Measurements from ENCODE around the gene PIEZO1. TPM values are rescaled to one million over a fixed set of nuclear protein-coding genes. Genes with fewer than 3 reads are reported as not detected.

The PIEZO1 gene
- total and polyA plus RNA-seq, 5 donors: 21.7 to 45.6 (median 30.5) TPM

DNA sequence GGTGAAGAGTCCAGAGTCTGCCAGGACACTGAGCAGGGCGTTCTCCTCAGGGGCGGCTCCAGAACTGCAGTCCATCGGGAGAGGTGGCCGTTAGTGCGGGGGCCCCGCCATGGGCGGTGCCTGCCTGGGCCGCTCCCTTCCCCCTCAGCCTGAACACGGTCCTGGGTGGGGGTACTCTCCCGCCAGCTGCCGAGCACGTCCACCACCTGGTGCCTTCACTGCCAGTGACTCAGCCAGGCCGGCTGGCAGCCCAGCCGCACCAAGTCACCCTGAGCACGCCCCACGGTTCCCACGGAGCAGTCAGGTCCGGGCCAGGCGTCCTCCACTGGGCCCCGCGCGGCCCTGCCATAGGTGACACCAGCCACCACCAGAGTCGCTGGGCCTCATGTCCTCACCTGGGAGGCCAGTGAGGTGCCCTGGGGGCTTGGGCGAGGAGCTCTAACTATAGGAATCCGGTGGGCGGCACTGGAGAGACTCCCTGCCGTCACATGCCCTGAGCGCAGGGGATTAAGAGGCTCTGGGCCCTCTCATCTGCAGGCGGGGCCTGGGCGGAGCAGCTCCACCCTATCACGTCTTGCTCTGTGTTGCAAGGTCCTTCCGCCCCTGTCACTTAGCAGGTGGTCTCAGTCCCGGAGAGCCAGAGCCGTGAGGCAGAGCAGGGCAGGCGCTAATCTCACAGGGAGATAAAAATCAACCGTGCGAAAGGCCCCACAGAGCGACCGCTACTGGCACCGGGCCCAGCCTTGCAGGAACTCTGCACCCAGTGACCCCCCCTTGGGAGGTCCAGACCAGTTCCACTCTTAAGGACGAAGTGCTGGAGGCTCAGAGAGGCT is 14.3 kb downstream of the PIEZO1 start:
- no peaks in the 10 kb centered on the region for H3K27me3 ChIP-seq (ENCODE audit: control insufficient read depth, insufficient read depth)
- H3K4me3 ChIP-seq (ENCODE audit: low read length): no peak overlapping the region
- peaks cover 25% of the 10 kb centered on the region for H3K4me1 ChIP-seq (ENCODE audit: control insufficient read depth, insufficient read depth, low read length)
- DNase-seq (peak in 2 of 3 donors; percentile 53 to 67), ATAC-seq (peak; percentile 1 to 8)
- H3K9me3 ChIP-seq (ENCODE audit: control insufficient read depth, low read length): no peaks in the 10 kb centered on the region
- no peak overlapping the region for H3K27ac ChIP-seq (ENCODE audit: low read length)
- intact Hi-C loops (cut with DNase I): no loop called here
- WGBS: 55% methylated on average over 41 of the region's 41 CpGs

DNA sequence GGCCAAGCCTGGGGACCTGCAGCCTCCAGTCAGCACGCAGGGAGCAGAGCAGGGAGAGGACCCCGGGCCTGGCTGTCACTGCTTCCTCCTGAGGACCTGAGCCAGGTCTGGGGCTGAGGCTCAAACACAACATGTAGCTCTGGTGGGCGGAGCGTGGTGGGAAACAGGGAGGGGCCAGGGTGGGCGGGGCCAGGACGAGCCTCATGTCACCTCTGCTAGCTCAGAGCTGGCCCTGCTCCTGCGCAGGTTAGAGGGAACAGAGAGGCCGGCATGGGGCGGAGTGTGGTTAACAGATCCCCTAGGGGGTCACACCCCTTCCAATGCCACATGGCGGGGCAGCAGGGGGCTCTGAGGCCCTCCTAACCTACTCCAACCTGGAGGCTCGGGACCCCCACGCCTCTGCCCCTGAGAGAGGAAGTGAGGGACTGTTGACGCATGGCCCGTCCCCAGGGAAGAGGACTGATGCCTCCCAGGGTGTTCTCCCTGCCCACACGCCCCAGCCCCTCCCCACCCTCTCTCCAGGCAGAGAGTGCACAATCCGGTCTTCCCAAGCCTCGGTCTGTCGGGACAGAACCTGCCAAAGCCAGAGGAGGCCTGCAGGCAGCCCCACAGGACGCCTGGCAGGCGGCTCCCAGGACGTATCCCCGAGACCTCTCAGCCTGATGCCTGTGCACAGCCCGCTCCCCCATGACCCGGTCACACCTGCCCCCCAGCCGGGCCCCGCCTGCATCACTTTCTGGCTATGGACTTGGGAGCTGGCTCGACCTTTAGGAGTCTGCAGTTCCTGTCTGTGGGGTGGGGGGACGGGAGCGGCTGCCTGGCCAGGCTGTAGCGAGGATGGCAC is 15.2 kb downstream of the PIEZO1 start:
- WGBS: 72% methylated on average over 30 of the region's 30 CpGs
- H3K4me1 ChIP-seq (ENCODE audit: control insufficient read depth, insufficient read depth, low read length): peaks cover 25% of the 10 kb centered on the region
- H3K27ac ChIP-seq (ENCODE audit: low read length): no peak overlapping the region
- H3K4me3 ChIP-seq (ENCODE audit: low read length): no peak overlapping the region
- DNase-seq (peak in 1 of 3 donors; percentile 61), ATAC-seq (peak in 1 of 2 donors; percentile 2)
- intact Hi-C loops (cut with DNase I): no loop called here
- no peaks in the 10 kb centered on the region for H3K27me3 ChIP-seq (ENCODE audit: control insufficient read depth, insufficient read depth)
- H3K9me3 ChIP-seq (ENCODE audit: control insufficient read depth, low read length): no peaks in the 10 kb centered on the region

DNA sequence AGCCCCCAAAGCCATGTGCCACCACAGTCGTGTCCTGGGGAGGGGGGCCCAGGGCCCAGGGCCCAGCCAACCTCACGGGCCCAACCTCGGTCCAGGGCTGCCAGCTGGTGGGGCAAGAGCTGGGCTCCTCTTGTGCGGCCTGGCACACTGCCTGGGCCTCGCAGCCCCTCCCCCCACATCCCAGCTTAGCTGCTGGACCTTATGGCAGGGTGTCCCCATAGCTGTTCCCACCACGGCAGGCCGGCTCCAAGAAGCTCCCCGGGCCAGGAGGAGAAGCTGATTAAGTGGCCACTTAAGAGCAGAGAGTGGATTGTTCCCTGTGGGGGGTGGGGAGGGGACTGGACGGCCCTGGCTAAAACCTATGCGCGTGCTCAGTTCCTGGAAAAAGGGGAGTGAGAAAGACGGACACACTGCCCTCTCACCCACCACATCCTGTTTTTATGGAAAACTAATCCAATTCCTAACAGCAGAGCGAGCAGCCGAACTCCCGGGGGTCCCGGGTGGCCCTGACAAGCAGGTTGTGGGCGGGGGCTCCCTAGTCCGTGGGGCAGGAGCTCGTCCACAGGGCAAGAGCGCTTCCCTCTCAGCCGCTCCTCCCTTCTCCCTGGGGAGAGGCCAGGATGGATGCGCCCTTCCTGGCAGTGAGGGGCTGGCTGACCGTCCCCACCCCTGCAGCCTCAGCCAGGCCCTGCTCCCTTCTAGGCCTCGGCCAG is 16.8 kb downstream of the PIEZO1 start:
- Histone ChIP-seq H3K27me3 (ENCODE audit: control insufficient read depth, insufficient read depth) (no peaks in the 10 kb centered on the region), H3K4me3 (ENCODE audit: low read length) (no peak overlapping the region), H3K9me3 (ENCODE audit: control insufficient read depth, low read length) (no peaks in the 10 kb centered on the region), H3K27ac (ENCODE audit: low read length) (no peak overlapping the region), H3K4me1 (ENCODE audit: control insufficient read depth, insufficient read depth, low read length) (peaks cover 21% of the 10 kb centered on the region)
- ATAC-seq (peak; percentile 51 to 58), DNase-seq (peak; percentile 75 to 92 (median 90))
- WGBS: 24% methylated on average over 24 of the region's 24 CpGs
- intact Hi-C loops (cut with DNase I): no loop called here

DNA sequence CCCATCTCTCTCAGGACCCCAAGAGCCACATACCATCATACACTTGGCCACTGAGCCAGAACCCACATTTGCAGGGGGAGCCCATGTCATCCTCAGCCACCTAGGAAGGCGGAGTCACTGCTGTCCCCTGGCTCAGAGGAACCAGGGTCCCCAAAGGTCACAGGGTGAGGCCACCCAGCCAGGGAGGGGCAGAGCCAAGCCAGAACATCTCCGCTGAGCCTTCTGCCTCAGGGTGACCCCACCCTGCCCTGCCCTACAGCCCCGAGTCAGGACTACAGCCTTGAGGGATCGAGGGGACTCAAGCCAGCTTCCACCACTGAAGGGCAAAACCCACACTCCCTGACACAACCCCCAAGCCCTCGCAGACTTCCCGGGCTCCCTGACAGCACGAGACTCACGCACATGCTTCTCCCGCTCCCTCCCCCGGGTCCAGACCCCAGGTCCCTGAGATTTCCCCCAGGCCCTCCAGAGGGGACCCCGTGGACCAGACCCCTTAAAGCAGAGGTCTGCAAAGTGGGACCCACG is 17.4 kb downstream of the PIEZO1 start:
- H3K4me3 ChIP-seq (ENCODE audit: low read length): no peak overlapping the region
- DNase-seq (no peak), ATAC-seq (peak in 1 of 2 donors; percentile 3)
- no peaks in the 10 kb centered on the region for H3K27me3 ChIP-seq (ENCODE audit: control insufficient read depth, insufficient read depth)
- no peak overlapping the region for H3K27ac ChIP-seq (ENCODE audit: low read length)
- intact Hi-C loops (cut with DNase I): no loop called here
- H3K4me1 ChIP-seq (ENCODE audit: control insufficient read depth, insufficient read depth, low read length): peaks cover 19% of the 10 kb centered on the region
- 62% methylated on average over 12 of the region's 12 CpGs for WGBS
- H3K9me3 ChIP-seq (ENCODE audit: control insufficient read depth, low read length): no peaks in the 10 kb centered on the region

DNA sequence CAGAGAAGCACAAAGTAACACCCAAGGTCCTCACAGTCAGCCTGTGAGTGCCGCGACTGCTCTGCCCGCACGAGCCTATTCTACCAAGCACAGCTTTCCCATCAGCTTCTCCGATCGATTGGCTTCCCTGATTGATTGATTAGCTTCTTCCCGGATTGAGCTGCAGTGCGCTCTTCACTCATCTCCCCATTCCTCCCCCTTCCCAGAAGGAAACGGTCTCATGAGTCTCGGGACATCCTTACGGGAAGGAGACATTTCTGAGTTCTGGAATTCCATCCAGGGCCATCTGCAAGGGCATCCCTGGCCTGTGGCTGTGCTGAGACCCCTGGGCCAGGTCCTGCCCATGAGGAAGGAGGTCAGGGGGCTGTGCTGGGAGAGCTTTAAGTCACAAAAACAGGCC is 18.0 kb downstream of the PIEZO1 start:
- 77% methylated on average over 11 of the region's 11 CpGs for WGBS
- intact Hi-C loops (cut with DNase I): no loop called here
- Histone ChIP-seq H3K9me3 (ENCODE audit: control insufficient read depth, low read length) (no peaks in the 10 kb centered on the region), H3K4me3 (ENCODE audit: low read length) (no peak overlapping the region), H3K27ac (ENCODE audit: low read length) (no peak overlapping the region), H3K4me1 (ENCODE audit: control insufficient read depth, insufficient read depth, low read length) (peaks cover 19% of the 10 kb centered on the region), H3K27me3 (ENCODE audit: control insufficient read depth, insufficient read depth) (no peaks in the 10 kb centered on the region)
- DNase-seq (no peak), ATAC-seq (no peak)

DNA sequence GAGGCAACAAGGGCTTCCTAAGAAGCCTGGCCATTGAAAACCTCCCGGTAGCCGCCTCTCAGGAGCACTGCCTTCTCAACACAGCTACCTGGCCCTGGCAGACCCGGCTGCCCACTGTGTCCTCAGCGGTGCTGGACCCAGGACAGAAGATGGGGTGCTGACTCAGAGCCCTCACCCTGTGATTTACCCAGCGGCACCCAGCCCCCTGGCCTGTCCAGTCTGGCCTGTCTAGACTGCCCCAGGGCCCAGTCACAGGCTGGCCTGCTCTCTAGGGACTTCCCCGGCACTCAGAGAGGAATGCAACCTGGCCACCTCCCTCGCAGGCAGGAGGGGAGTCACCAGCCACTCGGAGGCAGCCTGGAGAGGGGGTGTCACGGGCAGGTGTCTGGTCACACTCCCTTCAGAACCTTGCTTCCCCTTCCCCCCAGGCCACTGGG is 20.1 kb downstream of the PIEZO1 start:
- no peak overlapping the region for H3K27ac ChIP-seq (ENCODE audit: low read length)
- ATAC-seq (no peak), DNase-seq (no peak)
- H3K4me1 ChIP-seq (ENCODE audit: control insufficient read depth, insufficient read depth, low read length): peaks cover 16% of the 10 kb centered on the region
- H3K9me3 ChIP-seq (ENCODE audit: control insufficient read depth, low read length): no peaks in the 10 kb centered on the region
- no peaks in the 10 kb centered on the region for H3K27me3 ChIP-seq (ENCODE audit: control insufficient read depth, insufficient read depth)
- 89% methylated on average over 9 of the region's 9 CpGs for WGBS
- intact Hi-C loops (cut with DNase I): no loop called here
- H3K4me3 ChIP-seq (ENCODE audit: low read length): no peak overlapping the region

DNA sequence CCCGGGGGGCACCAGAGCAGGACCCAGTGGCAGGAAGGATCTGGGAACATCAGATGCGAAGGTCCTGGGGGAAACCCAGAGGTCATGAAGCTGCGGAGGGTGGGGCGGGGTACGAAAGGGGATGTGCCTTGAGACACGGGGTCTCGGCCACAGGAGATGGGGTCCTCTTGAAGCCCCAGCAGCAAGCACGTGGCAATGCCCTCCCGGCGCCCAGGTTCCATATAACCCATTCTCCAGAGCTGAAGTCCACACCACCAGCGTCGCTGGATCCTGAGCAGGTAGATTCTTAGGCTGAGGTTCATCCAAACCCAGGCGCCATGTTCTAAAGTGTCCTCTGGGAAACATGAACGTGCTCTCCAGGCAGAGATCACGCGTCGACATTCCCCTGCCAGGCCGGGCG is 20.9 kb downstream of the PIEZO1 start:
- DNase-seq (peak in 1 of 3 donors; percentile 51), ATAC-seq (no peak)
- H3K4me1 ChIP-seq (ENCODE audit: control insufficient read depth, insufficient read depth, low read length): peaks cover 16% of the 10 kb centered on the region
- WGBS: 95% methylated on average over 19 of the region's 19 CpGs
- no peak overlapping the region for H3K4me3 ChIP-seq (ENCODE audit: low read length)
- no peaks in the 10 kb centered on the region for H3K27me3 ChIP-seq (ENCODE audit: control insufficient read depth, insufficient read depth)
- H3K27ac ChIP-seq (ENCODE audit: low read length): no peak overlapping the region
- intact Hi-C loops (cut with DNase I): no loop called here
- no peaks in the 10 kb centered on the region for H3K9me3 ChIP-seq (ENCODE audit: control insufficient read depth, low read length)

DNA sequence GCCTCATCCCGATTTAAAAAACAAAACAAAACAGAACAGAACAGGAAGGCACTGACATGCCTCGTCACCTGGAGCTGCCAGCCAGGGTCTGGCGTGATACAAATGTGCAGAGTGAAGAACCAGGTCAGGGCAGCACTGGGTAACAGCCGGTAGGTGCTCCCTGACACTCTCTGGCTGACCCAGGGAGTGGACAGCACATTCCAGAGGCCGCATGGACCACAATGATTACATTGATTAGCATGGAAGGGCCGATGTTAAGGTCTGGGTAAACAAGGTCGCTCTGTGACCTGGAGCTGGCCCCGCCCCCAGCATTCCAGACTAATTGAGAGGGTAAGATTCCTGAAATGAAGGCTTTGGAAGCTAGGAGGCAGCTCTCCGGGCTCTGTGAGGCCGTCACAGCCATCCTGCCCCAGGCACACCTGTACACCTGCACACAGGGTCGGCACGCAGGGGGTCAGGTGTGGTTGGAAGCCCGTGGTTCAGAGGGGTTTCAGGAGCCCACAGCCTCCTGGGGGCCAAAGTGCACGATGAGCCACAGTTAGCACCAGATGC is 21.4 kb downstream of the PIEZO1 start:
- Histone ChIP-seq H3K27ac (ENCODE audit: low read length) (no peak overlapping the region), H3K4me3 (ENCODE audit: low read length) (no peak overlapping the region), H3K9me3 (ENCODE audit: control insufficient read depth, low read length) (no peaks in the 10 kb centered on the region), H3K27me3 (ENCODE audit: control insufficient read depth, insufficient read depth) (no peaks in the 10 kb centered on the region), H3K4me1 (ENCODE audit: control insufficient read depth, insufficient read depth, low read length) (peaks cover 13% of the 10 kb centered on the region)
- DNase-seq: no peak
- 72% methylated on average over 14 of the region's 14 CpGs for WGBS
- intact Hi-C loops (cut with DNase I): no loop called here
- ATAC-seq: no peak

DNA sequence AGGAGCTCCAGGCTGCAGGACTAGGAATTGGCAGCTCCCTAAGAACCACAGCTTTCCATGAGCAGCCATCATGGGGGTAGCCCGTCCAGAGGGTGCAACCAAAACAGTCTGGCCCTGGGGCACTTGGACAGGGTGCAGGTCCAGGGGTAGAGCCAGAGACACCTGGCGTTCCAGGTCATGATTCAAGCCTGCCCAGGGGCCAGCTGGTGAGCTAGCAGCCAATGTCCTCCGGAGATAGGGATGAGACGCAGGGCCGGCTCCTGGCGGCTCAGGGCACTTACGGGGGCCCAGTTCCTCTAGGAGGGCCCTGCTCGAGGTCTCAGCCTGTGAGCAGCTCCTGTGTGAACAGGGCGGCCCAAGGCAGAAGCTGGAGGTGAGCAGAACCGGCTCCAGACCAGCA is 22.1 kb downstream of the PIEZO1 start:
- Histone ChIP-seq H3K4me3 (ENCODE audit: low read length) (no peak overlapping the region), H3K9me3 (ENCODE audit: control insufficient read depth, low read length) (no peaks in the 10 kb centered on the region), H3K27me3 (ENCODE audit: control insufficient read depth, insufficient read depth) (no peaks in the 10 kb centered on the region), H3K27ac (ENCODE audit: low read length) (no peak overlapping the region), H3K4me1 (ENCODE audit: control insufficient read depth, insufficient read depth, low read length) (peaks cover 7% of the 10 kb centered on the region)
- intact Hi-C loops (cut with DNase I): no loop called here
- DNase-seq (no peak), ATAC-seq (no peak)
- 84% methylated on average over 10 of the region's 10 CpGs for whole genome bisulfite sequencing

DNA sequence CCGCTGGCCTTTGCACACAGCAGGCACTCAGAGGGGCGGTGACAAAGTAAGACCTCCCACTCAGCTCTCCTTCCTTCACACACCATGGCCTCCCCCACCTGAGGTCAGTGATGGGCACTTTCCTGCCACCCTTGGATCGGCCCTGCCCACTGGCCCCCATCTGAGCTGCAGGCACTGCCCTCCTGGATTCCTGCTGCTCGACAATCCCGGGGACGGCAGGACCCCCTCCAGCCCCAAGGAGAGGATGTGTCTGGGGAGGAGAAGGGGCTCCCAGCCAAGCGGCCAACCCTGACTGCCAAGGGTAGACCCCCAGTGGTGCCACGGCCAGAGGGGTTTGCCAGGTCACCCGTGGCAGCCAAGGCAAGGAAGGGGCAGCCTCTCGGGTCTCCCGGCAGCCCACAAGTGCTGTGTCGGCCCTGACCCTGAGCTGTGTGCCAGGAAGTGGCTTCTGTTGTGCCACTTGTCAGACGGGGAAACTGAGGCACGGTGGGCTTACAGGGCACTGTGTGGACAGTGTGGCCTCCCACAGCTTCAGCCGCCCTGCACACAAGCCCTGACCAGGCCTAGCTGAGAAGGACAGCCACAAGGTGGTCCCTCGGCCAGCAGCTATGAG is 22.7 kb downstream of the PIEZO1 start:
- DNase-seq (no peak), ATAC-seq (no peak)
- intact Hi-C loops (cut with DNase I): no loop called here
- Histone ChIP-seq H3K4me3 (ENCODE audit: low read length) (no peak overlapping the region), H3K27me3 (ENCODE audit: control insufficient read depth, insufficient read depth) (no peaks in the 10 kb centered on the region), H3K27ac (ENCODE audit: low read length) (no peak overlapping the region), H3K9me3 (ENCODE audit: control insufficient read depth, low read length) (no peaks in the 10 kb centered on the region), H3K4me1 (ENCODE audit: control insufficient read depth, insufficient read depth, low read length) (peaks cover 1% of the 10 kb centered on the region)
- 75% methylated on average over 16 of the region's 16 CpGs for whole genome bisulfite sequencing
